HL-60 (cell line): Measurements from ENCODE around the gene SEMA6C.

Experiments
- CTCF ChIP-seq: IDR thresholded peaks from one replicate; pipeline ENCODE4 v1.5.1; 2011; ENCODE audit warnings: low read length, control low read depth, inconsistent platforms; ENCODE audit not compliant: insufficient read depth
- POLR2AphosphoS5 ChIP-seq: IDR thresholded peaks from 2 replicates; pipeline ENCODE4 v1.6.1; 2012; ENCODE audit warnings: low read depth

GRCh38 chr1:151187205-151187604 lies 40.8 kb upstream of the SEMA6C start:
- TF ChIP-seq CTCF: no peak
- no peak for TF ChIP-seq POLR2AphosphoS5
